Skeletal muscle cell (primary cell): Measurements from ENCODE around the gene GRIN2D.

Source experiments
- DNase-seq: peaks from one replicate; pipeline ENCODE4 v3.0.0-alpha.2; 2010; ENCODE audit warnings: low read depth
- H3K4me3 ChIP-seq: 2 replicates; pipeline ENCODE4 v1.5.1; 2011; ENCODE audit warnings: low read depth, mild to moderate bottlenecking, control low read depth, low read length, moderate library complexity

Gene GRIN2D

GRCh38 chr19:48395499-48395898, 2.0 kb downstream of the GRIN2D start:
- peak overlapping the region; percentile 51 for H3K4me3 ChIP-seq
- no peak for DNase-seq

- DNase-seq, result no peak
- H3K4me3 ChIP-seq, result no peak overlapping the region
These were observed 2.8 kb downstream of the GRIN2D start for GRCh38 chr19:48396016-48396823.

- no peak for DNase-seq
- no peak overlapping the region for H3K4me3 ChIP-seq
These were observed 3.3 kb downstream of the GRIN2D start for GRCh38 chr19:48396824-48397176.

- H3K4me3 ChIP-seq, result peak overlapping the region; percentile 55
- no peak for DNase-seq
These were observed 4.0 kb downstream of the GRIN2D start for GRCh38 chr19:48397263-48398101.

- H3K4me3 ChIP-seq, result peak overlapping the region; percentile 55
- DNase-seq, result no peak
These were observed 4.6 kb downstream of the GRIN2D start for GRCh38 chr19:48398102-48398374.

GRCh38 chr19:48398375-48399235, 5.1 kb downstream of the GRIN2D start:
- DNase-seq, result peak; percentile 65
- H3K4me3 ChIP-seq, result peak overlapping the region; percentile 55

- peak overlapping the region; percentile 18 for H3K4me3 ChIP-seq
- DNase-seq, result peak; percentile 48
These were observed 6.7 kb downstream of the GRIN2D start for GRCh38 chr19:48400018-48400742.

- DNase-seq, result no peak
- H3K4me3 ChIP-seq, result no peak overlapping the region
These were observed 7.8 kb downstream of the GRIN2D start for GRCh38 chr19:48401287-48401686.

- H3K4me3 ChIP-seq, result no peak overlapping the region
- DNase-seq, result no peak
These were observed 10.1 kb downstream of the GRIN2D start for GRCh38 chr19:48403606-48404005.

- DNase-seq, result no peak
- no peak overlapping the region for H3K4me3 ChIP-seq
These were observed 11.7 kb downstream of the GRIN2D start for GRCh38 chr19:48405010-48405659.

GRCh38 chr19:48405850-48406249, 12.4 kb downstream of the GRIN2D start:
- no peak for DNase-seq
- H3K4me3 ChIP-seq, result no peak overlapping the region

- no peak overlapping the region for H3K4me3 ChIP-seq
- DNase-seq, result no peak
These were observed 20.6 kb downstream of the GRIN2D start for GRCh38 chr19:48413879-48414587.

- no peak for DNase-seq
- H3K4me3 ChIP-seq, result peak overlapping the region; percentile 18
These were observed 21.9 kb downstream of the GRIN2D start for GRCh38 chr19:48415395-48415794.

GRCh38 chr19:48415806-48416221, 22.3 kb downstream of the GRIN2D start:
- no peak for DNase-seq
- peak overlapping the region; percentile 18 for H3K4me3 ChIP-seq

- no peak for DNase-seq
- no peak overlapping the region for H3K4me3 ChIP-seq
These were observed 24.0 kb downstream of the GRIN2D start for GRCh38 chr19:48417421-48417820.

GRCh38 chr19:48418317-48419064, 25.0 kb downstream of the GRIN2D start:
- DNase-seq, result no peak
- no peak overlapping the region for H3K4me3 ChIP-seq

GRCh38 chr19:48419158-48419920, 25.9 kb downstream of the GRIN2D start:
- H3K4me3 ChIP-seq, result no peak overlapping the region
- DNase-seq, result no peak
